Bronchus fibroblast of lung (primary cell): ENCODE data around the gene C9orf50. TPM values are rescaled to one million over a fixed set of nuclear protein-coding genes. Genes with fewer than 3 reads are reported as not detected.

Experiments used
- total RNA-seq: library from RNA; depleted of rRNA; stranded (reverse); fragments of >200 nt; gene quantifications from 2 replicates; pipeline ENCODE4 v1.2.3, GENCODE V29; 2015

The C9orf50 gene, protein sequence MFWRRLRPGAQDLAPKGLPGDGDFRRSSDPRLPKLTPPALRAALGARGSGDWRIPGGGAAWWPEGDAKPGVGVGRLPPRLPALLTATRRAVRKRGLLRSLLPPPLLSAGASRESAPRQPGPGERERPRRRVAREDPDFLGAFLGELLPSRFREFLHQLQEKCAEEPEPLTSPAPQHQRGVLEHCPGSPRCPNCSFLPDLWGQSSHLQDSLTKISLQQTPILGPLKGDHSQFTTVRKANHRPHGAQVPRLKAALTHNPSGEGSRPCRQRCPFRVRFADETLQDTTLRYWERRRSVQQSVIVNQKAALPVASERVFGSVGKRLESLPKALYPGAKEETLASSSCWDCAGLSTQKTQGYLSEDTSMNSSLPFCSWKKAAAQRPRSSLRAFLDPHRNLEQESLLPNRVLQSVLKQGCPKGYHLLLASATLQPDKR
- total RNA-seq, result 0.50 TPM in 1 of 2 replicates, not detected in the other

DNA sequence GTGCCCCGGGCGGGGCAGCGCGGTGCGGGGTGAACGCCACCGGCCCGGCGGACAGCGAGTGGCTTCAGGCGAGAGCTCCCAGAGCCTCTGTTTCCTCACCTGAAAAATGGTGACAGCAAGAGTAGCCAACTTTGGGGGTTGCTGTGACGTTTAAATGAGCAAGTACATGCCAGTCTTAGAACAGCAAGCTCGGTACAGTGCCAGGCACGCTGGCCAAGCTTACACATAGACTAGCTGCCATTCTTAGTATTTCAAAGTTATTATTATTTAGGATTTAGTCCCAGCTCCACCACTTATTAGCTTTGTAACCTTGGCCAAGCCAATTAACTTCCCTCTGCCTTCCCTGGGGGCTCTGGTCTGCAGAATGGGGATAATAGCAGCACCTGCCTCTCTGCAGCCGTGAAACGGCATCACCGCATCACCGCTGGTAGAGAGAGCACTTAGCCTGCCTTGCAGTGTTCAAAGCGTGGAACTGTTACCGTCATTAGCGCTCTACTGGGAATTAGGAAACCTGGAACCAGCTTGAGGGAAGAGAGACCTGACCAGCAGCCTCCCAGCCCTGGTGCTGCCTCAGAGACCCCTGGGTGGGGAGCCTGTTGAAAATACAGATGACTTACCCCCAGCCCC lies at the start of gene C9orf50:
C9orf50 (minus strand) TSS at position 433 of the 627 bp plus-strand sequence. CDS start 527 bp downstream, outside the sequence.

DNA sequence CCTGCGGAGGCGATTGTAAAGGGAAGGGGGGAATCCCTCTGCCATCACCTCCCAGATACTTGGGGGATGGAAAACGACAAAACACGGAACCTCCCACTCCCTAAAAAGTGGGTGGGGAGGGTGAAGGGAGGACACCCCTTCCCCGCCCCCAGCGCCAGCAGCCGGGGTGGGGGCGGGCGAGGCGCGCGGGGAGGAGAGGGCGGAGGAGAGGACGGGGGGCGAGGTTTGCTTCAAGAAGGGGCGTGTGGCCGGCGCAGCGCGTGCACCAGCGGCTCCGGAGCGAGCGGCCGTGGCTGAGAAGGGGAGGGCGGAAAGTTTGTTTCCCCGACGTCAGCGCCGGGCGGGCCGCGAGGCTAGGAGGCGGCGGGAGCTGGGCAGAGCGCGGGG lies 44.5 kb upstream of the C9orf50 start, which contains the start of gene PRRX2:
PRRX2 (plus strand) TSS at position 259 of the 387 bp plus-strand sequence. CDS start 221 bp downstream, outside the sequence.

DNA sequence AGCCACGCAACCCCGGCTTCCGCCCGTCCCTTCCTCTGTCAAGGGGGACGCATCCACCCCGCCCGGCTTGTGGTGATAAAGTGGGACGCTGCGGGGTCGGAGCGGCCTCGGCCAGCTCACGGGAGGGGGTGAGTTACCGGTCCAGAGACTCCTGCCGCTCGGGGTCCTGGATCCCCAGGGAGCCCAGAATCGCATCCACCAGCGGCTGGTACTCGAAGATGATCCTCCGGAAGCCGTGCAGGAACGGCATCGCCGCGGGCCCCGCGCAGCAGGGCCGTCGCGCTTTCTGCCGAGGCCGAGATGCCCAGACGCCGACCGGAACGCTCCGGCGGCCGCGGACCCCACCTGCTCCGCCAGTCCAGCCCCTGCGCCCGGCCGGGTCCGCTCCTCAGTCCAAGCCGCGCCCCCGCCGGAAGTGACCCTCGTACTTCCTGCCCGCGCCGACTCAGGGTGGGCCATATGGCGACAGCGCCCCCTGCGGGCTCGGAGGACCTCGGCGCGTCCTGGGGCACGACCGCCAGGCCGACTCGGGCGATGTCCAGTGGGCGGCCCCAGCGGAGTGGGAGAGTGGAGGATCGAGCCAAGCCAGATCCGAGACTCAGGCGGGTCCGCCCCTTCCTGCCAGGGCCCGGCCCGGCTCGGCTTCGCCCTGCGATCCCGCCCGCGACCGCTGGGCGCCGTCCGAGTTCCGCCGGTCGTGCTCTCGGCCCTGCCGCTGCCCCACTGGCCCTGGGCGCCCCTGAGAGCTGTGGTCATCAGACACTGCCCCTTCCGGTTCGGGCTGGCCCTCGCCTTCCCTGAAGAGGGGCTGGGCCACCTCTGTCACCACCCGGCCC lies 21.1 kb upstream of the C9orf50 start, which contains the start of gene ASB6:
ASB6 (minus strand) TSS at position 402 of the 836 bp plus-strand sequence; CDS start at position 250, 152 bp downstream.

DNA sequence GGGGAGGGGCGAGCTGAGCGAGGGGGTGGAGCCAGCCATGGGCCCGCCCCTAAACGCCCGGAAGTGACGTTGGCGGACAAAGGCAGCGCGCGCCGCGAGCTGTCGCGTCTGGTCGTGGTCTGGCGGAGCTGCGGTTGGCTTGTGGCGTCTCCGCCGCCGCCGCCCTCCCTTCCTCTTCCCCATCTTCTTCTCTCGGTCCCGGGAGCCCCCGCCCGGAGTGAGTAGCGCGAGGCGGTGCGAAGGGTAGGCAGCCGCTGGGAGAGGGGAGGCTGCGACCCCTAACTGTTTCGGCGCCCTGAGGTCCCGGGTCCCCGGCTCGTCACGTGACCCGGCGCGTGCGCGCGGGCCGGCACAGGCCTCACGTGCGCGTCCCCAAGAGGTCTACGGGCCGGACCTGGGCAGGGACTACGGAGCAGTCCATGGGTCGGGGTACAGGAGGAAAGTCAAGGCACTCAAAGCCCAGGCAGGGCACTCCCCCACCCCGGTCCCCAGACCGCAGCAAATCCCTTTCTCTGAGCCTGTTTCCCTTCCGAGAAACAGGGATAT lies 5.3 kb upstream of the C9orf50 start, which contains the start of gene NTMT1:
NTMT1 (plus strand) TSS at position 85 of the 546 bp plus-strand sequence. CDS start 6,541 bp downstream, outside the sequence.

Other genes with a start within 250 kb of the C9orf50 start
- 83.8 and 90.4 TPM in 2 replicates for gene NTMT1, start 5.1 kb upstream of the C9orf50 start, total RNA-seq
- 23.5 and 23.6 TPM in 2 replicates for gene ASB6, start 21.1 kb upstream of the C9orf50 start, total RNA-seq
- 14.3 and 14.9 TPM in 2 replicates for gene PRRX2, start 44.5 kb upstream of the C9orf50 start, total RNA-seq
- gene PTGES, start 131.9 kb upstream of the C9orf50 start, total RNA-seq, result 4.0 TPM in 2 replicates
- 25.1 and 31.3 TPM in 2 replicates for gene TOR1B, start 182.1 kb upstream of the C9orf50 start, total RNA-seq
- gene TOR1A, start 203.0 kb upstream of the C9orf50 start, total RNA-seq, result 62.4 and 66.2 TPM in 2 replicates
- gene C9orf78, start 214.2 kb upstream of the C9orf50 start, total RNA-seq, result 38.5 and 44.6 TPM in 2 replicates
- 10.6 and 10.9 TPM in 2 replicates for gene USP20, start 214.4 kb upstream of the C9orf50 start, total RNA-seq